Measurements from ENCODE around the gene NEURL1. TPM values are rescaled to one million over a fixed set of nuclear protein-coding genes. Genes with fewer than 3 reads are reported as not detected.

NEURL1 gene
- total RNA-seq, 1 experiment from 2014 or later = 0.10 TPM

DNA sequence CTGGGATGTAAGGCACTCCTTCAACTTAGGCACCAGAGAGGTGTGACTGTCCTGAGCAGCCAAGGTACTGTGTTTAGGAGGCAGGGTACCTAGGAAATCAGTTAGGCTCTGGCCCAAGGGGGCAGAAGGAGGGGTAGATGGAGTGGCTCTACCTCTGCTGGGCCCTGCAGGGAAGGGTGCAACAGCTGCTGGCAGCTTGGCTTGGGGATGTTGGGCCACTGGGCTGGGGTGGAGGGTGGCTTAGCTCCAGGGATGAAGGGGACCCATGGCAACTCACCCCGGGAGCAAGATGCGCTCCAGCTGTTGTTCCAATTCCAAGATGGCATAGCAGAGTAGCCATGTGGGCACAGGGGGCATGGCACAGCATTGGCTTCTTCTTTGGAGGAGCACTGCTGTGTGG lies 42.1 kb downstream of the NEURL1 start:
- in situ Hi-C loops (cut with HindIII; ENCODE audit: low pct_unique_long_range_greater_than_20kb, low sequenced_read_pairs) = no loop called here
- TF ChIP-seq SIN3A (IDR thresholded peaks at IDR 0.05; ENCODE audit: borderline replicate concordance, insufficient read depth, low read depth, low read length) (no peak), POLR2AphosphoS5 (IDR thresholded peaks at IDR 0.05; ENCODE audit: low read depth, low read length) (no peak), TCF7L2 (IDR thresholded peaks at IDR 0.05; ENCODE audit: low read depth, low read length) (no peak), CTCF (IDR thresholded peaks at IDR 0.05) (no peak), REST (IDR thresholded peaks at IDR 0.05; ENCODE audit: insufficient read depth in 1 of 2, low read depth in 2 of 2, low read length in 1 of 2) (no peak)
- ATAC-seq = peak; percentile 54; the same call in 1 of the 2 replicates

GRCh38 chr10:103539751-103540150 lies 46.2 kb downstream of the NEURL1 start:
- ChIA-PET CTCF (no interaction called here), POLR2A (no interaction called here)
- Histone ChIP-seq H3K27ac (ENCODE audit: low read length) (no peak overlapping the region), H3K4me1 (ENCODE audit: control insufficient read depth, insufficient read depth, low read length) (peaks cover 8% of the 10 kb centered on the region), H3K27me3 (ENCODE audit: control insufficient read depth, insufficient read depth, low read length) (peaks cover 10% of the 10 kb centered on the region; the same call in 1 of the 2 replicates), H3K9me3 (ENCODE audit: control insufficient read depth, insufficient read depth, low read depth, low read length) (no peaks in the 10 kb centered on the region), H3K4me3 (ENCODE audit: low read depth in 2 of 2, low read length in 2 of 2) (no peak overlapping the region), H3K36me3 (ENCODE audit: control insufficient read depth, insufficient read depth, low read length) (no peaks in the 10 kb centered on the region)
- no peak for TF ChIP-seq TCF7L2 (IDR thresholded peaks at IDR 0.05; ENCODE audit: low read depth, low read length)
- TF ChIP-seq SIN3A (IDR thresholded peaks at IDR 0.05; ENCODE audit: borderline replicate concordance, insufficient read depth, low read depth, low read length) = no peak
- TF ChIP-seq REST (IDR thresholded peaks at IDR 0.05; ENCODE audit: insufficient read depth in 1 of 2, low read depth in 2 of 2, low read length in 1 of 2) = no peak
- no peak for TF ChIP-seq POLR2AphosphoS5 (IDR thresholded peaks at IDR 0.05; ENCODE audit: low read depth, low read length)
- TF ChIP-seq CTCF (IDR thresholded peaks at IDR 0.05) = no peak
- intact Hi-C loops (cut with micrococcal nuclease; ENCODE audit: unreplicated experiment) (no loop called here), in situ Hi-C loops (cut with HindIII; ENCODE audit: low pct_unique_long_range_greater_than_20kb, low sequenced_read_pairs) (no loop called here)
- ATAC-seq = no peak
- no TSS peak for BruUV-seq (replicated peaks)
- no peak for DNase-seq (ENCODE audit: low read depth, low spot score)

More for the DNA sequence above, 42.1 kb downstream of the NEURL1 start:
- intact Hi-C loops (cut with micrococcal nuclease; ENCODE audit: unreplicated experiment) = no loop called here
- no peaks in the 10 kb centered on the region for H3K4me1 ChIP-seq (ENCODE audit: control insufficient read depth, insufficient read depth, low read length)
- H3K27me3 ChIP-seq (ENCODE audit: control insufficient read depth, insufficient read depth, low read length) = peaks cover 14% of the 10 kb centered on the region; the same call in 1 of the 2 replicates
- no peak for DNase-seq (ENCODE audit: low read depth, low spot score)
- H3K9me3 ChIP-seq (ENCODE audit: control insufficient read depth, insufficient read depth, low read depth, low read length) = no peaks in the 10 kb centered on the region
- BruUV-seq (replicated peaks) = no TSS peak
- ChIA-PET POLR2A (no interaction called here), CTCF (no interaction called here)
- H3K27ac ChIP-seq (ENCODE audit: low read length) = no peak overlapping the region
- H3K4me3 ChIP-seq (ENCODE audit: low read depth in 2 of 2, low read length in 2 of 2) = no peak overlapping the region
- H3K36me3 ChIP-seq (ENCODE audit: control insufficient read depth, insufficient read depth, low read length) = no peaks in the 10 kb centered on the region
